H1 (cell line): Measurements from ENCODE around the gene ZSCAN21. TPM values are rescaled to one million over a fixed set of nuclear protein-coding genes. Genes with fewer than 3 reads are reported as not detected.

Source experiments
- CHD2 ChIP-seq: IDR thresholded peaks from 2 replicates; pipeline ENCODE4 v1.6.1; 2012; ENCODE audit warnings: low read length, improper control_type of control experiment
- EZH2 ChIP-seq: fragments of 200-600 bp; sonication (generic); IDR thresholded peaks from 2 replicates; pipeline ENCODE4 v1.7.1; 2012; ENCODE audit warnings: low read depth, mild to moderate bottlenecking, moderate library complexity, low read length, inconsistent platforms; ENCODE audit not compliant: severe bottlenecking
- POLR2AphosphoS5 ChIP-seq: IDR thresholded peaks from 2 replicates; pipeline ENCODE4 v1.6.1; 2011; ENCODE audit warnings: low read depth, low read length
- POU5F1 ChIP-seq: IDR thresholded peaks from 2 replicates; pipeline ENCODE4 v1.6.1; 2011; ENCODE audit warnings: low read depth, mild to moderate bottlenecking, low read length, moderate library complexity
- SP1 ChIP-seq: IDR thresholded peaks from 2 replicates; pipeline ENCODE4 v1.6.1; 2011; ENCODE audit warnings: low read depth, low read length
- SRF ChIP-seq: IDR thresholded peaks from 2 replicates; pipeline ENCODE4 v1.6.1; 2011; ENCODE audit warnings: mild to moderate bottlenecking, low read depth, low read length, moderate library complexity
- TCF12 ChIP-seq: IDR thresholded peaks from 2 replicates; pipeline ENCODE4 v1.6.1; 2011; ENCODE audit warnings: low read depth, mild to moderate bottlenecking, low read length
- YY1 ChIP-seq: IDR thresholded peaks from 2 replicates; pipeline ENCODE4 v1.6.1; 2011; ENCODE audit warnings: low read depth, mild to moderate bottlenecking, low read length
- polyA plus RNA-seq, 7 experiments: library from polyadenylated mRNA; depleted of rRNA in 3 of 7; stranded (reverse) in 5 of 7; unstranded in 2 of 7; fragments of >200 nt in 5 of 7; fragments of 200-250 nt in 2 of 7; gene quantifications; 1 replicate in 5 of 7; 2 replicates in 1 of 7; 4 replicates in 1 of 7; pipeline versions ENCODE4 v1.2.1 to v1.2.3, GENCODE V29; 2011 to 2013; ENCODE audit warnings: missing spikeins in 2 of 7, mixed read lengths in 2 of 7
- total RNA-seq: library from RNA; stranded (reverse); fragmentation: NEBNext Ultra II Directional; extraction: Animal tissue kit (Norgen Biotek cat#: 25700); gene quantifications from 2 replicates; pipeline ENCODE4 v1.2.1, GENCODE V29; 2021
- TF ChIP-seq, protein P1 (sequence below): IDR thresholded peaks from 2 replicates; pipeline ENCODE4 v1.6.1; 2012; ENCODE audit warnings: inconsistent platforms
- TF ChIP-seq, protein P2 (sequence below): fragments of 300-600 bp; sonication (generic); IDR thresholded peaks from 2 replicates; pipeline ENCODE4 v1.7.1; 2012; ENCODE audit warnings: low read length, moderate library complexity, mild to moderate bottlenecking, inconsistent platforms; ENCODE audit not compliant: insufficient replicate concordance

Gene ZSCAN21
- total and polyA plus RNA-seq, 2 of the 8 experiments (the other 6 are each of a cell fraction or from before 2014, with no cell fraction given) = 15.4 to 26.1 TPM

DNA sequence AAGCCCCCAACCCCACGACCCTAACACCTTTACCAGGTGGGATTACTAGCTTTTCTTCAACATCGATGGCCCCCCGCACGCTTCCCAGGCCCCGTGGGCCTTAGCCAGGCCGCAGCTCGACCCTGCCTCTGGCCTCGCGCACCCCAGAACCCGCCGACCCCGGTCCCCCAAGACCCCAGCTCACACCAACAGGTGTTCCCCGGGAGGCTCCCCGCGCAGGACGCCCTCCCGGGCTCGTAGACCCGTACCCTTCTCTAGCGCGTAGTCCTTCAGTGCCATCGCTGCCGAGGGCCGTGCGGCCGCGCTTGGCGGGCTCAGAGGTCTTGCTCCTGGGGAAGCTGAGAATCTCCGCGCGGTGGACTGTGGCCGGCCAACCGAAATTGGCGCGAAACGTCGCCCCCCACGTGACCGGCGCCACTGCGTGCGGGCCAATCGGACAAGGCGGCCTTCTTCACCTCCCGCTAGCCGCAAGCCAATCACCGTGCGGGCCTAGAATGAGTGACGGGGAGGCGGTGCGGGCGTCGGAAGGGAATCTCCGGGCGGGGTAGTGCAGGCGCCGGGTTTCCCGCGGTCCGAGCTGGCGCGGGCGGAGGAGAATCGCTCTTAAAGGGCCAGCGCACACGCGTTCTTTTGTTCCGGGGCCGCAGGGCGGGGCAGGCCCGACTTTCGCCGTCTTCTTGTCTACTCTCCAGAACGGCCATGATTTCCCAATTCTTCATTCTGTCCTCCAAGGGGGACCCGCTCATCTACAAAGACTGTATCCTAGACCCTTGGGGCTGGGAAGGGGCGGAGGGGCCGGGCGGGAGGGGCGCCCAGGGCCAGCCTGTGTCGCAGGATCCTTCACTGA, 51.7 kb downstream of the ZSCAN21 start, which contains the start of the genes AP4M1 and MCM7 (continued):
- TF ChIP-seq EZH2 (no peak), POU5F1 (no peak), TCF12 (no peak), SP1 (peak; percentile 81), SRF (no peak), YY1 (no peak; the same call in 1 of the 2 replicates), POLR2AphosphoS5 (peak; percentile 95), CHD2 (peak; percentile 62)
- TF ChIP-seq, protein P1, sequence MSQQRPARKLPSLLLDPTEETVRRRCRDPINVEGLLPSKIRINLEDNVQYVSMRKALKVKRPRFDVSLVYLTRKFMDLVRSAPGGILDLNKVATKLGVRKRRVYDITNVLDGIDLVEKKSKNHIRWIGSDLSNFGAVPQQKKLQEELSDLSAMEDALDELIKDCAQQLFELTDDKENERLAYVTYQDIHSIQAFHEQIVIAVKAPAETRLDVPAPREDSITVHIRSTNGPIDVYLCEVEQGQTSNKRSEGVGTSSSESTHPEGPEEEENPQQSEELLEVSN = peak; percentile 96
- TF ChIP-seq, protein P2, sequence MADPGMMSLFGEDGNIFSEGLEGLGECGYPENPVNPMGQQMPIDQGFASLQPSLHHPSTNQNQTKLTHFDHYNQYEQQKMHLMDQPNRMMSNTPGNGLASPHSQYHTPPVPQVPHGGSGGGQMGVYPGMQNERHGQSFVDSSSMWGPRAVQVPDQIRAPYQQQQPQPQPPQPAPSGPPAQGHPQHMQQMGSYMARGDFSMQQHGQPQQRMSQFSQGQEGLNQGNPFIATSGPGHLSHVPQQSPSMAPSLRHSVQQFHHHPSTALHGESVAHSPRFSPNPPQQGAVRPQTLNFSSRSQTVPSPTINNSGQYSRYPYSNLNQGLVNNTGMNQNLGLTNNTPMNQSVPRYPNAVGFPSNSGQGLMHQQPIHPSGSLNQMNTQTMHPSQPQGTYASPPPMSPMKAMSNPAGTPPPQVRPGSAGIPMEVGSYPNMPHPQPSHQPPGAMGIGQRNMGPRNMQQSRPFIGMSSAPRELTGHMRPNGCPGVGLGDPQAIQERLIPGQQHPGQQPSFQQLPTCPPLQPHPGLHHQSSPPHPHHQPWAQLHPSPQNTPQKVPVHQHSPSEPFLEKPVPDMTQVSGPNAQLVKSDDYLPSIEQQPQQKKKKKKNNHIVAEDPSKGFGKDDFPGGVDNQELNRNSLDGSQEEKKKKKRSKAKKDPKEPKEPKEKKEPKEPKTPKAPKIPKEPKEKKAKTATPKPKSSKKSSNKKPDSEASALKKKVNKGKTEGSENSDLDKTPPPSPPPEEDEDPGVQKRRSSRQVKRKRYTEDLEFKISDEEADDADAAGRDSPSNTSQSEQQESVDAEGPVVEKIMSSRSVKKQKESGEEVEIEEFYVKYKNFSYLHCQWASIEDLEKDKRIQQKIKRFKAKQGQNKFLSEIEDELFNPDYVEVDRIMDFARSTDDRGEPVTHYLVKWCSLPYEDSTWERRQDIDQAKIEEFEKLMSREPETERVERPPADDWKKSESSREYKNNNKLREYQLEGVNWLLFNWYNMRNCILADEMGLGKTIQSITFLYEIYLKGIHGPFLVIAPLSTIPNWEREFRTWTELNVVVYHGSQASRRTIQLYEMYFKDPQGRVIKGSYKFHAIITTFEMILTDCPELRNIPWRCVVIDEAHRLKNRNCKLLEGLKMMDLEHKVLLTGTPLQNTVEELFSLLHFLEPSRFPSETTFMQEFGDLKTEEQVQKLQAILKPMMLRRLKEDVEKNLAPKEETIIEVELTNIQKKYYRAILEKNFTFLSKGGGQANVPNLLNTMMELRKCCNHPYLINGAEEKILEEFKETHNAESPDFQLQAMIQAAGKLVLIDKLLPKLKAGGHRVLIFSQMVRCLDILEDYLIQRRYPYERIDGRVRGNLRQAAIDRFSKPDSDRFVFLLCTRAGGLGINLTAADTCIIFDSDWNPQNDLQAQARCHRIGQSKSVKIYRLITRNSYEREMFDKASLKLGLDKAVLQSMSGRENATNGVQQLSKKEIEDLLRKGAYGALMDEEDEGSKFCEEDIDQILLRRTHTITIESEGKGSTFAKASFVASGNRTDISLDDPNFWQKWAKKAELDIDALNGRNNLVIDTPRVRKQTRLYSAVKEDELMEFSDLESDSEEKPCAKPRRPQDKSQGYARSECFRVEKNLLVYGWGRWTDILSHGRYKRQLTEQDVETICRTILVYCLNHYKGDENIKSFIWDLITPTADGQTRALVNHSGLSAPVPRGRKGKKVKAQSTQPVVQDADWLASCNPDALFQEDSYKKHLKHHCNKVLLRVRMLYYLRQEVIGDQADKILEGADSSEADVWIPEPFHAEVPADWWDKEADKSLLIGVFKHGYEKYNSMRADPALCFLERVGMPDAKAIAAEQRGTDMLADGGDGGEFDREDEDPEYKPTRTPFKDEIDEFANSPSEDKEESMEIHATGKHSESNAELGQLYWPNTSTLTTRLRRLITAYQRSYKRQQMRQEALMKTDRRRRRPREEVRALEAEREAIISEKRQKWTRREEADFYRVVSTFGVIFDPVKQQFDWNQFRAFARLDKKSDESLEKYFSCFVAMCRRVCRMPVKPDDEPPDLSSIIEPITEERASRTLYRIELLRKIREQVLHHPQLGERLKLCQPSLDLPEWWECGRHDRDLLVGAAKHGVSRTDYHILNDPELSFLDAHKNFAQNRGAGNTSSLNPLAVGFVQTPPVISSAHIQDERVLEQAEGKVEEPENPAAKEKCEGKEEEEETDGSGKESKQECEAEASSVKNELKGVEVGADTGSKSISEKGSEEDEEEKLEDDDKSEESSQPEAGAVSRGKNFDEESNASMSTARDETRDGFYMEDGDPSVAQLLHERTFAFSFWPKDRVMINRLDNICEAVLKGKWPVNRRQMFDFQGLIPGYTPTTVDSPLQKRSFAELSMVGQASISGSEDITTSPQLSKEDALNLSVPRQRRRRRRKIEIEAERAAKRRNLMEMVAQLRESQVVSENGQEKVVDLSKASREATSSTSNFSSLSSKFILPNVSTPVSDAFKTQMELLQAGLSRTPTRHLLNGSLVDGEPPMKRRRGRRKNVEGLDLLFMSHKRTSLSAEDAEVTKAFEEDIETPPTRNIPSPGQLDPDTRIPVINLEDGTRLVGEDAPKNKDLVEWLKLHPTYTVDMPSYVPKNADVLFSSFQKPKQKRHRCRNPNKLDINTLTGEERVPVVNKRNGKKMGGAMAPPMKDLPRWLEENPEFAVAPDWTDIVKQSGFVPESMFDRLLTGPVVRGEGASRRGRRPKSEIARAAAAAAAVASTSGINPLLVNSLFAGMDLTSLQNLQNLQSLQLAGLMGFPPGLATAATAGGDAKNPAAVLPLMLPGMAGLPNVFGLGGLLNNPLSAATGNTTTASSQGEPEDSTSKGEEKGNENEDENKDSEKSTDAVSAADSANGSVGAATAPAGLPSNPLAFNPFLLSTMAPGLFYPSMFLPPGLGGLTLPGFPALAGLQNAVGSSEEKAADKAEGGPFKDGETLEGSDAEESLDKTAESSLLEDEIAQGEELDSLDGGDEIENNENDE = no peak
